HG03439 (cell line): ENCODE data around the gene CNTLN.
"Not testable (repeated sequence)": the region's sequence is repeated elsewhere in the genome, so short reads cannot be mapped to it uniquely, and the experiment has no call there.

Experiments used
- ATAC-seq: cut with Tn5 transposase; IDR thresholded peaks from one replicate; pipeline ENCODE4 v1.9.1; 2021; ENCODE audit warnings: mild to moderate bottlenecking, moderate library complexity; ENCODE audit not compliant: unreplicated experiment

The CNTLN gene

DNA sequence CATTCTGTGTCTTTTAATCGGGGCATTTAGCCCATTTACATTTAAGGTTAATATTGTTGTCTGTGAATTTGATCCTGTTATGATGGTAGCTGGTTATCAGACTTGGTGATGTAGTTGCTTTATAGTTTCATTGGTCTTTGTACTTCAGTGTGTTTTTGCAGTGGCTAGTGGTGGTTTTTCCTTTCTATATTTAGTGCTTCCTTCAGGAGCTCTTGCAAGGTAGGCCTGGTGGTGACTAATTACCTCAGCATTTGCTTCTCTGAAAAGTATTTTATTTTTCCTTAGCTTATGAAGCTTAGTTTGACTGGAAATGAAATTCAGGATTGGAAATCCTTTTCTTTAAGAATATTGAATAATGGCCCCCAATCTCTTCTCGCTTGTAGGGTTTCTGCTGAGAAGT is 156.9 kb downstream of the CNTLN start:
- no peak for ATAC-seq

GRCh38 chr9:17293685-17294084 is 158.8 kb downstream of the CNTLN start:
- no peak for ATAC-seq

DNA sequence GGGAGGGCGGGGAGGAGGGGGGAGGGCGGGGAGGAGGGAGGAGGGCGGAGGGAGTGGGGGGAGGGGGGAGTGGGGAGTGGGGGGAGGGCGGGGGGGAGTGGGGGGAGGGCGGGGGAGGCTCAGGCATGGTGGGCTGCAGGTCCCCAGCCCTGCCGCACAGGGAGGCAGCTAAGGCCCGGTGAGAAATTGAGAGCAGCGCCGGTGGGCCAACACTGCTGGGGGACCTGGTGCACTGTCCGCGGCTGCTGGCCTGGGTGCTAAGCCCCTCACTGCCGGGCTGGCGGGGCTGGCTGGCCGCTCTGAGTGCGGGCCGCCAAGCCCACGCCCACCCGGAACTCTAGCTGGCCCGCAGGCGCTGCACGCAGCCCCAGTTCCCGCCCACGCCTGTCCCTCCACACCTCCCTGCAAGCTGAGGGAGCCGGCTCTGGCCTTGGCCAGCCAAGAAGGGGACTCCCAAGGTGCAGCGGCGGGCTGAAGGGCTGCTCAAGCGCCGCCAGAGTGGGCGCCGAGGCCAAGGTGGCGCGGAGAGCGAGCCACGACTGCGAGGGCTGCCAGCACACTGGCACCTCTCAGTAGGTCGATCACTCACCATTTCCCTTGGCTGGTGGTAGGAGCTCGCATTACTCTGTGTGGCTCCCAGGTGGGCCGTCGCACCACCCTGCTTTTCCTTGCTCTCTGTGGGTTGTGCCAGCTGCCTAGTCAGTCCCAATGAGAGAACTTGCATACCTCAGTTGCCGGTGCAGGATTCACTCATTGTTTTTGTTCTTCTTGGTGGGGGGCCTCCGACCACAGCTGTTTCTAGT is 160.2 kb downstream of the CNTLN start:
- no peak for ATAC-seq

DNA sequence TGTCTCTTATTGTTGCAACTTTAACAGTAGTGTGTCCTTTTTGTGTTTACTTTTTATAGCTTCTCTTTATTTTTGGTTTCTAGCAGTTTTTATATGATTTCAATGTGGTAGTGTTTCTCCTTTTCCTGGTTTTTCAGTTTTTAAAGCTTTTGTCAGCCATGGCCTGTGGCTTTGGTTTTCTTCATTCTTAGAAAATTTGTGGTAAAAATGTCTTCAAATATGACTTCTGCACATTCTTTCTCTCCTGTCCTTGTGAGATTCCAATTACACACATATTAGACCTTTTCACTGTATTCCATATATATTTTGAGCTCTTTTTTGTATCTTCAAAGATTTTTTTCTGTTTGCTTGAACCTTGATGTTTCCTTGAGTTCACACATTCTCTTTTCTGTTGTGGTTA is 180.5 kb downstream of the CNTLN start:
- ATAC-seq, result no peak

GRCh38 chr9:17318821-17319320 is 184.0 kb downstream of the CNTLN start:
- no peak for ATAC-seq

GRCh38 chr9:17319864-17320263 is 185.0 kb downstream of the CNTLN start:
- ATAC-seq, result no peak

DNA sequence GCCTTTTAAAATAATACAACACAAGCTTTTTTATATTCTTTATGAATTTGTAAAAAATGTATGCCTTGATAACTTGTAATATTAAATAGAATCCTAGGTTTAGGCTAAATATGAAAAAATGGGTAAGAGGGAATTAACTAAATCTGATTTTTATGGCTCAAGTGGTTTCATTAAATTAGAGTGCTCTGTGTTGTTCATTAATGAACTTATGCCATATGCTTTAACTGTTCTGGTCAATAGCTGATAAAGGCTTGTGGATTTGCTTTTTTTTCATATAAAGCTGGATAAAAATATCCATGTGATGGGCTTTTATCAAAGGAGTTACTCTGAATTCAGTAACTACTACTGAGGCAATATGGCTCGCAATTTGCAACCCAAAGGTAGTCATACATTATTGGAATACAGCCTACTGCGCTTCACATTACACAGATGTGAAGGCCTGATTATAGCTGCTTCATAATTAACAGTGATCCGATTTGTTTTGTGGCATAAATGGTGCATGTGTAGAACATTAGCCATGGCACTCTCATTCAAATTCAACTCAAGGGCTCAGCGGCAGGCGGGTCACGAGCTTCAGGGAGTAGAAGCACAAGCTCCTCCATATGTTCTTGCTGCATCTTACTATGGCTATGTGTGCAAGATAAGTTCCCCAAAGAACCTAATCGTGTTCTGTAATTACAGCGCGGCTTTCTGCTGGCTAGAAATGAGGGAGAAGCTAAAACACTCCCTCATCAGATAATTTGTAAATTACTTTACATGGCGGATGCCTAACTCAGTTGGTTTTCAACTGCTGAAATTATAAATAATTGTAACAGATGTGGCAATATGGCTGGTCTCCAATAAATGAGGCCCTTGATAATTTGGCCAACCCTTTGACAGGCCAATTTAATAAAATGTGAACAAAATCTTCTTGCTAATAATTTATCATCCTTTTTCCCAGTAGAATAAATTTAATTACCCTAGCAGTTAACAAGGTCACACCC is 188.3 kb downstream of the CNTLN start:
- ATAC-seq, result no peak

DNA sequence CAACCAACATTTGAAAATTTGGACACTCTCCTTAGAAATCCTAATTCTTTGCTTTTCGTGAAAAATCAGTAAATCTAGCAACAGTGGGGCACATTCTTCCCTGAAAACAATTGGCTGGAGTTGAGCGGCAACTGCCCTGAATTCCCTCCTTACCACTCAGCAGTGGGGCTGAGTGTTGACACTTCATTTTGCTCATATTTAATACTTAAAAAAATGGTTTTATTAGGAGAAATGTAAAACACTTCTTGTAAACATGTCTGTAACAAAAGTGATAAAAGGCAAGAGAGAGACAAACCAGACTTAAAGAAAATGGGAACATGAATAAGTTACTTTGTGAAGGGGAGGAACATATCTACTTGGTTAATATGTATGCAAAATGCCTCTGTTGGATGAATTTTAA is 193.5 kb downstream of the CNTLN start:
- no peak for ATAC-seq

DNA sequence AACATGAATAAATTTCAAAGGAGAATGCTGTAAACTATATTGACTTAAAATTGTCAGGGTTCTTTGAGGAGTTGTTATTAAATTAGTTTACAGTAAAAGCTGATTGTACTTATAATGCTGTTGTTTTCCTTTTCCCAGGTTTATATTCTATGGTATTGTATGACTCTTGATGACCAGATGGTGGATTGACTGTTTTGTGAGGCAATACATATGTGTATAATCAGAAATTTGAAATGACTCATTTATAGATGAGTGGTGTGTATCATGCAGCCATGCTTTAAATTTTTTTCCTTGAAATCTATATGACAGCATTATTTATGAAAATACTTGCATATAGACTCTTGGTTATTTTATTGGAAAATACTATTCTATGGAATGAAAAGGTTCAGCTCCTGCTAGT is 195.3 kb downstream of the CNTLN start:
- no peak for ATAC-seq

DNA sequence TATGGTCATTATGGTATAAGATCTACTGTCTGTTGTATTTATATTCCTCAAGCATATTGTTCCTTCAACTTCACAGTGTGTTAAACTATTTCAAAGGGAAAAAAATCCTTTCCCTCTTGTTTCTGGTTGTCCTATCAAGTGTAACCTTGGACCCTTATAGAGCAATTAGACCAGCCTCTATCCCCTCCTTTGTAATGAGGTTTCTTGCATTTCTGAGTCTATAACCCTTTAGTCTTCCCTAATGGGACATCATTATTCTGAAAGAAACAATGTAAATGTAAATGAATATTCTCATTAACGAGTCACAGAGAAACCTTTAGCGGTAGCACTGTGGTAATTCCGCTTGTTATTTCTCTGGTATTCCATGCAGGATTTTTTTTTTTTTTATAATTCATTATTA is 197.3 kb downstream of the CNTLN start:
- ATAC-seq, result no peak

DNA sequence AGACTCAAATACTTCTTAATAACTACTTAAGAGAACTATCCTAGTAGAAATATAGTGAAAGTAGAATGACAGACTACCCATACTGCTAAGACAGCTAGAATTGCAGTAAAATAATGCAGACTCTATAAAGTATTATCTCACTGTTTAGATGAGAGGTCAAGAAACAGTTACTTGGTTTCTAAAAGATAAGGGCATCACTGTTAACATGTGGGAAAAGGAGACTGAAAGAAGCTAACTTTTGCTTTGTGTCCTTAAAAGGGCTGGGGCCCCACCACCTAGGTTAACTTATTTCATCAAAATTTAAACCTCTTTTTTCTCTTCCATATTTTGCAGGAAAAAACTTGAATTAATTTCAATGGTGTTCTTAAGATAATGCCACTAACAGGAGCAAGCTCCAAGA is 204.3 kb downstream of the CNTLN start:
- no peak for ATAC-seq

GRCh38 chr9:17342696-17343095 is 207.9 kb downstream of the CNTLN start:
- ATAC-seq, result no peak

- no peak for ATAC-seq
Observed at GRCh38 chr9:17349831-17350230, 215.0 kb downstream of the CNTLN start.

DNA sequence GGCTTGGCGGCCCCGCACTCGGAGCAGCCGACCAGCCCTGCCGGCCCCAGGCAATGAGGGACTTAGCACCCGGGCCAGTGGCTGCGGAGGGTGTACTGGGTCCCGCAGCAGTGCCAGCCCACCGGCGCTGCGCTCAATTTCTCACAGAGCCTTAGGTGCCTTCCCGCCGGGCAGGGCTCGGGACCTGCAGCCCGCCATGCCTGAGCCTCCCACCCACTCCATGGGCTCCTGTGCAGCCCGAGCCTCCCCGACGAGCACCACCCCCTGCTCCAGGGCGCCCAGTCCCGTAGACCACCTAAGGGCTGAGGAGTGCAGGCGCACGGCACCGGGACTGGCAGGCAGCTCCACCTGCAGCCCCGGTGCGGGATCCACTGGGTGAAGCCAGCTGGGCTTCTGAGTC is 219.2 kb downstream of the CNTLN start:
- ATAC-seq, result not testable (repeated sequence)

DNA sequence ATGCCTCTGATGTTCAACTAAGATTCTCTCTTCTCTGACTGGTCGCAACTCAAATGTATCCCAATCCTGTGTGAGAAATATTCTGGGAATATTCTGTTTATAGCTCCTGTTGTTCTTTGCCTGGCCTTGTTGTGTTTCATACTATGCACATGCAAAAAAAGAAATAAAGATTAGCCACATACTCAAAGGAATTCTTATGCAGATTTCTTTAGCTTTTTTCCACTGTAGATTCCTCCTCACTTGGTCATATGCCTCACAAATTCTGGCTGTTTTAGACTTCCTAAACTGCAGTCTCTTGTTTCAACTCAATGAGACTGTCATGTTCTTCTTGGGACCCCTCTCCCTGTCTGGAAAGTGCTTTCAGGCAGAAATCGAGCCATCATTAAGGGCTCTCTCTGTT is 226.5 kb downstream of the CNTLN start:
- no peak for ATAC-seq

GRCh38 chr9:17367035-17367434 is 232.2 kb downstream of the CNTLN start:
- no peak for ATAC-seq

DNA sequence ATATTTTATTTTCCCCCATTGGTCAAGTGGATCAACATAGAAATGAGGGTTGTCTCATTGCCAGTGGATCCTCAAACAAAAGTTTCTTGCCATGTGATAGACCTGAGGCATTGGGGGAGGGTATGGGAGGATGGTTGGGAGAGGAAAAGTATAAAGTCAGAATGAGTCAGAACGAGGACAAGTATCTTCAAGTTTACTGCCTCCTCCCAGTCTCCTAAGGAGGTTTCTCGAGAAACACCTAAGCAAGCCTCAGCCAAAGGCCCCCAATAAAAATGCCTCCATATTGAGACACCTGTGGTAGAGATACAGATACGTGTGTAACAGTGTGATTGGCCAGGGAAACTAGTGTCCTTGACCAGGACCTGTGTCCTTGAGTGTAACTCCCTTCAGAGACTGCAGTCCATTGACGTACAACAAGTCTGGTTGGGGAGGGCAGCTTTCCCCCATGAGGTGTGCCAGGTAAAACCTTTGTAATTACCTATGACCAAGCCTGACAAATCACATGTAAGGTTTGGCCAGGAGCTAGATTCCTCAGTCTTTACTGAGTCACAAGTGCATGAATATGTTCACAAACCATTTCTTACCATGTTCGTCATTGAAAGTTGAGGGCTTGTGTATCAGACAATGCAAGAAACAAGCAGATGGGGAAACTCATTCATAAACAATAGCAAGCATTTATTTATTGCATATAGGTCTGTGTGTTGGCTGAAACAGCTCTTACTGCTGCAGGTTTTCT is 245.5 kb downstream of the CNTLN start:
- no peak for ATAC-seq

DNA sequence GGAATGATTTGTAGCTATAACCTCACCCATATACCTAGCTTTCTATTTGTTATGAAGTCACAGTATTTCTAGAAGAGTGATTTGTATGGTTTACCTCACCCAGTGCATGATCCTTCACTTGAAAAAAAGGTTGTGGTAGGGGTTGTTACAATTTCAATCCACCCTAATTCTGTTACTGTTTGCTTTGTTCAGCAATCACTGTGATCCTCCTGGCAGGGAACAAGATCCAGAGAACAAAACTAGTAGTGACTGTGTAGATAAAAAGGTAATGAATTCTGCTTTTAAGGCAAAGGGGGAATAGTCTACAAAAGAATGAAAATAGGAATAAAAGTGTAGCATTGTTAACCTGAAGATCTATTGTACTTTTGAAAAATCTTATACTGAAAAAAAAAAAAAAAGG is 252.7 kb downstream of the CNTLN start:
- no peak for ATAC-seq

DNA sequence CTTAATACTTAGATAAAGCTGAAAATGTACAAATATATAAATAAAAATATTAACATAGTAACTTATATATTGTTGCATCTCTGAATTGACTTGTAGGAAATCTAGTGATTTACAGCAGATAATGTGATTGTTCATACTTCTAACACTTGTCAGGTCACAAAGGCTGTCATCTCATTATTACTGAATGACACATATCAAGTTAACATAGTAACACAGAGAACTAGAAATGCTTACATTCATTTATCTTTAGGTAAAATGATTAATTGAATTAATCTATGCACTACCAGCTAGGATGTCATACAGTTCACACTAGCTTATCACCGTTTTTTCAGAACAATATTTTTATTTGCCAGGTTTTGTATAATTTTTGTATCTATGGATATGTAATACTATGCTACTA is 254.2 kb downstream of the CNTLN start:
- no peak for ATAC-seq

- ATAC-seq, result no peak
Observed at GRCh38 chr9:17394881-17395510, 260.2 kb downstream of the CNTLN start.
